ENCODE results near the gene ATG4B. TPM values are rescaled to one million over a fixed set of nuclear protein-coding genes. Genes with fewer than 3 reads are reported as not detected.
A peak's percentile ranks its signal among the peaks of the same experiment; 100 is the strongest.
"Not testable (repeated sequence)": the region's sequence is repeated elsewhere in the genome, so short reads cannot be mapped to it uniquely, and the experiment has no call there.

ATG4B gene
- polyA plus RNA-seq = 79.8 TPM
- long read RNA-seq, donor 1, transcript ATG4B-205 (13 exons, 2,878 nt) = major isoform, 5 of 8 reads
- long read RNA-seq, donor 1, partial matches to known transcripts = 0 of 8 reads
- long read RNA-seq, donor 1, other reads (novel, unspliced or antisense) = 0 of 8 reads
- long read RNA-seq, donor 2, partial matches to known transcripts = 0 of 7 reads
- long read RNA-seq, donor 2, other reads (novel, unspliced or antisense) = 0 of 7 reads
- long read RNA-seq, donor 3 = 0 reads
- long read RNA-seq, donor 4, partial matches to known transcripts = 0 of 1 reads
- long read RNA-seq, donor 4, other reads (novel, unspliced or antisense) = 0 of 1 reads
- long read RNA-seq, donor 5, partial matches to known transcripts = 0 of 3 reads
- long read RNA-seq, donor 5, other reads (novel, unspliced or antisense) = 0 of 3 reads
- long read RNA-seq, donor 6, partial matches to known transcripts = 0 of 8 reads
- long read RNA-seq, donor 6, other reads (novel, unspliced or antisense) = 0 of 8 reads
- long read RNA-seq, donor 7, partial matches to known transcripts = 0 of 6 reads
- long read RNA-seq, donor 7, other reads (novel, unspliced or antisense) = 0 of 6 reads
- long read RNA-seq, donor 8, transcript ATG4B-205 (13 exons, 2,878 nt) = major isoform, 11 of 15 reads
- long read RNA-seq, donor 8, partial matches to known transcripts = 0 of 15 reads
- long read RNA-seq, donor 8, other reads (novel, unspliced or antisense) = 0 of 15 reads
- long read RNA-seq, donor 9, transcript ATG4B-205 (13 exons, 2,878 nt) = major isoform, 5 of 10 reads
- long read RNA-seq, donor 9, partial matches to known transcripts = 0 of 10 reads
- long read RNA-seq, donor 9, other reads (novel, unspliced or antisense) = 0 of 10 reads
- long read RNA-seq, donor 10, partial matches to known transcripts = 0 of 6 reads
- long read RNA-seq, donor 10, other reads (novel, unspliced or antisense) = 0 of 6 reads
- long read RNA-seq, donor 11, transcript ATG4B-205 (13 exons, 2,878 nt) = major isoform, 5 of 10 reads
- long read RNA-seq, donor 11, partial matches to known transcripts = 5 of 10 reads
- long read RNA-seq, donor 11, other reads (novel, unspliced or antisense) = 0 of 10 reads

GRCh38 chr2:241637018-241637794 is at the start of gene ATG4B, which contains the start of gene THAP4:
Gene ATG4B, plus strand, starts transcription at chr2:241637693. Its CDS starts 22 bp downstream, at chr2:241637715.
Gene THAP4, minus strand, starts transcription at chr2:241637158. Its CDS starts 141 bp downstream, at chr2:241637017.
- H3K27me3 ChIP-seq (ENCODE audit: control insufficient read depth, insufficient read depth, low read length) = no peaks in the 10 kb centered on the region
- peaks cover 11% of the 10 kb centered on the region for H3K9me3 ChIP-seq (ENCODE audit: control insufficient read depth, low read depth, low read length)
- WGBS (ENCODE audit: insufficient coverage, low lambda C conversion rate) = no CpG with 5 or more reads among the region's 123 CpGs
- DNase-seq = peak; percentile 88 to 94
- H3K4me3 ChIP-seq (ENCODE audit: low read length) = peak within 1 kb of the TSS; percentile 97
- peaks cover 22% of the 10 kb centered on the region for H3K36me3 ChIP-seq (ENCODE audit: control insufficient read depth, insufficient read depth, low read length)
- H3K27ac ChIP-seq (ENCODE audit: low read length) = peak within 1 kb of the TSS; percentile 98
- peaks cover 16% of the 10 kb centered on the region for H3K4me1 ChIP-seq (ENCODE audit: control insufficient read depth, insufficient read depth, low read length)

GRCh38 chr2:241589863-241590262 is 47.6 kb upstream of the ATG4B start:
- not testable (repeated sequence) for H3K4me3 ChIP-seq (ENCODE audit: low read length); DNase-seq; H3K27me3 ChIP-seq (ENCODE audit: control insufficient read depth, insufficient read depth, low read length); H3K4me1 ChIP-seq (ENCODE audit: control insufficient read depth, insufficient read depth, low read length); H3K27ac ChIP-seq (ENCODE audit: low read length)
- Histone ChIP-seq H3K36me3 (ENCODE audit: control insufficient read depth, insufficient read depth, low read length) (peaks cover 35% of the 10 kb centered on the region), H3K9me3 (ENCODE audit: control insufficient read depth, low read depth, low read length) (peaks cover 25% of the 10 kb centered on the region)
- no CpG with 5 or more reads among the region's 17 CpGs for WGBS (ENCODE audit: insufficient coverage, low lambda C conversion rate)

- H3K4me3 ChIP-seq (ENCODE audit: low read length); H3K27ac ChIP-seq (ENCODE audit: low read length); DNase-seq; H3K4me1 ChIP-seq (ENCODE audit: control insufficient read depth, insufficient read depth, low read length); H3K27me3 ChIP-seq (ENCODE audit: control insufficient read depth, insufficient read depth, low read length): not testable (repeated sequence)
- H3K9me3 ChIP-seq (ENCODE audit: control insufficient read depth, low read depth, low read length) = peaks cover 20% of the 10 kb centered on the region
- peaks cover 32% of the 10 kb centered on the region for H3K36me3 ChIP-seq (ENCODE audit: control insufficient read depth, insufficient read depth, low read length)
- 100% methylated on average over 2 of the region's 33 CpGs for WGBS (ENCODE audit: insufficient coverage, low lambda C conversion rate)
Measured at GRCh38 chr2:241590496-241591455, 46.7 kb upstream of the ATG4B start.

GRCh38 chr2:241592126-241592845 is 45.2 kb upstream of the ATG4B start:
- H3K4me3 ChIP-seq (ENCODE audit: low read length) = no peak overlapping the region
- no peak for DNase-seq
- peaks cover 27% of the 10 kb centered on the region for H3K36me3 ChIP-seq (ENCODE audit: control insufficient read depth, insufficient read depth, low read length)
- no CpG with 5 or more reads among the region's 18 CpGs for WGBS (ENCODE audit: insufficient coverage, low lambda C conversion rate)
- H3K27me3 ChIP-seq (ENCODE audit: control insufficient read depth, insufficient read depth, low read length) = no peaks in the 10 kb centered on the region
- H3K4me1 ChIP-seq (ENCODE audit: control insufficient read depth, insufficient read depth, low read length) = no peaks in the 10 kb centered on the region
- no peak overlapping the region for H3K27ac ChIP-seq (ENCODE audit: low read length)
- peaks cover 6% of the 10 kb centered on the region for H3K9me3 ChIP-seq (ENCODE audit: control insufficient read depth, low read depth, low read length)

- Histone ChIP-seq H3K4me1 (ENCODE audit: control insufficient read depth, insufficient read depth, low read length) (no peaks in the 10 kb centered on the region), H3K27ac (ENCODE audit: low read length) (no peak overlapping the region), H3K27me3 (ENCODE audit: control insufficient read depth, insufficient read depth, low read length) (no peaks in the 10 kb centered on the region), H3K9me3 (ENCODE audit: control insufficient read depth, low read depth, low read length) (no peaks in the 10 kb centered on the region), H3K36me3 (ENCODE audit: control insufficient read depth, insufficient read depth, low read length) (peaks cover 31% of the 10 kb centered on the region), H3K4me3 (ENCODE audit: low read length) (no peak overlapping the region)
- no CpG with 5 or more reads among the region's 16 CpGs for WGBS (ENCODE audit: insufficient coverage, low lambda C conversion rate)
- DNase-seq = no peak
Measured at GRCh38 chr2:241593271-241593670, 44.2 kb upstream of the ATG4B start.

- Histone ChIP-seq H3K36me3 (ENCODE audit: control insufficient read depth, insufficient read depth, low read length) (peaks cover 38% of the 10 kb centered on the region), H3K4me3 (ENCODE audit: low read length) (no peak overlapping the region), H3K9me3 (ENCODE audit: control insufficient read depth, low read depth, low read length) (no peaks in the 10 kb centered on the region), H3K4me1 (ENCODE audit: control insufficient read depth, insufficient read depth, low read length) (no peaks in the 10 kb centered on the region), H3K27me3 (ENCODE audit: control insufficient read depth, insufficient read depth, low read length) (no peaks in the 10 kb centered on the region), H3K27ac (ENCODE audit: low read length) (no peak overlapping the region)
- DNase-seq = no peak
- WGBS (ENCODE audit: insufficient coverage, low lambda C conversion rate) = no CpG with 5 or more reads among the region's 15 CpGs
Measured at GRCh38 chr2:241595600-241596140, 41.8 kb upstream of the ATG4B start.

- WGBS (ENCODE audit: insufficient coverage, low lambda C conversion rate) = no CpG with 5 or more reads among the region's 6 CpGs
- H3K27ac ChIP-seq (ENCODE audit: low read length) = no peak overlapping the region
- H3K9me3 ChIP-seq (ENCODE audit: control insufficient read depth, low read depth, low read length) = no peaks in the 10 kb centered on the region
- peaks cover 47% of the 10 kb centered on the region for H3K36me3 ChIP-seq (ENCODE audit: control insufficient read depth, insufficient read depth, low read length)
- no peak for DNase-seq
- no peaks in the 10 kb centered on the region for H3K27me3 ChIP-seq (ENCODE audit: control insufficient read depth, insufficient read depth, low read length)
- no peaks in the 10 kb centered on the region for H3K4me1 ChIP-seq (ENCODE audit: control insufficient read depth, insufficient read depth, low read length)
- H3K4me3 ChIP-seq (ENCODE audit: low read length) = no peak overlapping the region
Measured at GRCh38 chr2:241597561-241597960, 39.9 kb upstream of the ATG4B start.

- no CpG with 5 or more reads among the region's 5 CpGs for WGBS (ENCODE audit: insufficient coverage, low lambda C conversion rate)
Measured at GRCh38 chr2:241598061-241598460, 39.4 kb upstream of the ATG4B start.

More at GRCh38 chr2:241598061-241598460, 39.4 kb upstream of the ATG4B start:
- Histone ChIP-seq H3K4me3 (ENCODE audit: low read length) (no peak overlapping the region), H3K27me3 (ENCODE audit: control insufficient read depth, insufficient read depth, low read length) (no peaks in the 10 kb centered on the region), H3K4me1 (ENCODE audit: control insufficient read depth, insufficient read depth, low read length) (no peaks in the 10 kb centered on the region), H3K36me3 (ENCODE audit: control insufficient read depth, insufficient read depth, low read length) (peaks cover 47% of the 10 kb centered on the region), H3K27ac (ENCODE audit: low read length) (no peak overlapping the region), H3K9me3 (ENCODE audit: control insufficient read depth, low read depth, low read length) (no peaks in the 10 kb centered on the region)
- DNase-seq = no peak
